PC-3 (cell line): ENCODE data around the gene RBM4B. TPM values are rescaled to one million over a fixed set of nuclear protein-coding genes. Genes with fewer than 3 reads are reported as not detected.

Source experiments
- ATAC-seq: fragments of 200-7000 bp; cut with Tn5 transposase; 2 replicates; pipeline ENCODE4 v1.9.1; 2020; ENCODE audit warnings: mild to moderate bottlenecking, moderate library complexity
- BruUV-seq: library from RNA; stranded (reverse); fragments of 400-500 nt; replicated peaks from 2 replicates; lab custom pipeline; 2021; lab: Mats Ljungman, UMichigan
- CTCF ChIA-PET: fragments of 300-600 bp; sonication (Branson Sonifier 250); formaldehyde crosslinking; loops from one replicate; lab custom pipeline; 2022; ENCODE audit warnings: antibody characterized with exemption; lab: Charles Lee
- POLR2A ChIA-PET: fragments of 300-600 bp; sonication (Branson Sonifier 250); formaldehyde crosslinking; loops from one replicate; lab custom pipeline; 2022; ENCODE audit warnings: antibody characterized with exemption; ENCODE audit not compliant: unreplicated experiment; lab: Charles Lee
- DNase-seq: peaks from one replicate; pipeline ENCODE4 v3.0.0-alpha.2; 2015
- H2AFZ ChIP-seq: fragments of 300-600 bp; sonication (generic); 2 replicates; pipeline ENCODE4 v1.6.0; 2016; ENCODE audit warnings: antibody characterized with exemption, low read length
- H3F3A ChIP-seq: fragments of 300-600 bp; sonication (generic); one replicate; pipeline ENCODE4 v1.6.0; 2017; ENCODE audit warnings: antibody characterized with exemption, low read length, control low read depth, mild to moderate bottlenecking; ENCODE audit not compliant: unreplicated experiment
- H3K27ac ChIP-seq: fragments of 300-600 bp; sonication (generic); 2 replicates; pipeline ENCODE4 v1.5.1; 2016; ENCODE audit warnings: mild to moderate bottlenecking, low read length
- H3K27me3 ChIP-seq: fragments of 300-600 bp; sonication (generic); 2 replicates; pipeline ENCODE4 v1.6.1; 2016; ENCODE audit warnings: low read length, mixed read lengths
- H3K36me3 ChIP-seq: fragments of 300-600 bp; sonication (generic); 2 replicates; pipeline ENCODE4 v1.6.1; 2016; ENCODE audit warnings: low read depth, mixed run types, low read length, mixed read lengths
- H3K4me1 ChIP-seq: fragments of 300-600 bp; sonication (generic); 2 replicates; pipeline ENCODE4 v1.5.1; 2016; ENCODE audit warnings: low read length; ENCODE audit not compliant: insufficient read depth
- H3K4me2 ChIP-seq: fragments of 300-600 bp; sonication (generic); 2 replicates; pipeline ENCODE4 v1.6.0; 2016; ENCODE audit warnings: low read length
- H3K4me3 ChIP-seq: fragments of 300-600 bp; sonication (generic); 2 replicates; pipeline ENCODE4 v1.5.1; 2016; ENCODE audit warnings: mild to moderate bottlenecking, low read length, mixed read lengths
- H3K79me2 ChIP-seq: fragments of 300-600 bp; sonication (generic); 2 replicates; pipeline ENCODE4 v1.6.1; 2017; ENCODE audit warnings: low read length, mixed read lengths
- H3K9ac ChIP-seq: fragments of 300-600 bp; sonication (generic); 2 replicates; pipeline ENCODE4 v1.6.0; 2016; ENCODE audit warnings: mild to moderate bottlenecking, low read length
- H3K9me2 ChIP-seq: fragments of 300-600 bp; sonication (generic); replicated peaks from 2 replicates; pipeline ENCODE4 v1.6.1; 2016; ENCODE audit warnings: mixed run types, low read length, mixed read lengths
- H3K9me3 ChIP-seq: fragments of 300-600 bp; sonication (generic); 2 replicates; pipeline ENCODE4 v1.6.1; 2016; ENCODE audit warnings: low read length, mixed read lengths
- H4K20me1 ChIP-seq: fragments of 300-600 bp; sonication (generic); 2 replicates; pipeline ENCODE4 v1.6.1; 2016; ENCODE audit warnings: low read length, mixed read lengths
- EZH2 ChIP-seq: fragments of 300-600 bp; sonication (generic); IDR thresholded peaks from one replicate; pipeline ENCODE4 v1.6.1; 2017; ENCODE audit warnings: antibody characterized with exemption, mild to moderate bottlenecking, low read length; ENCODE audit not compliant: unreplicated experiment
- EZH2phosphoT487 ChIP-seq: fragments of 300-600 bp; sonication (generic); IDR thresholded peaks from 2 replicates; pipeline ENCODE4 v1.6.1; 2018; ENCODE audit warnings: mild to moderate bottlenecking, antibody characterized with exemption, low read length, borderline replicate concordance
- intact Hi-C: fragments of 100-400 bp; cut with micrococcal nuclease; formaldehyde crosslinking; loops from 2 replicates; pipeline ENCODE4 v1.9.0; 2023
- total RNA-seq: library from RNA; depleted of rRNA; stranded (reverse); fragments of >200 nt; gene quantifications from 2 replicates; pipeline ENCODE4 v1.2.3, GENCODE V29; 2014
- TF ChIP-seq, protein P1 (sequence below): fragments of 300-600 bp; sonication (generic); conservative IDR thresholded peaks from 2 replicates; pipeline ENCODE4 v1.5.1; 2017; ENCODE audit warnings: antibody characterized with exemption, low read depth, mild to moderate bottlenecking, low read length

Gene RBM4B
- total RNA-seq, 1 experiment from 2014 or later, result 40.2 TPM

GRCh38 chr11:66708701-66709100 lies 31.0 kb upstream of the RBM4B start:
- H3K4me2 ChIP-seq, result no peak overlapping the region
- H3K4me1 ChIP-seq, result no peaks in the 10 kb centered on the region
- H3K4me3 ChIP-seq, result no peak overlapping the region
- H3F3A ChIP-seq, result no peaks in the 10 kb centered on the region
- ATAC-seq (no peak), DNase-seq (no peak)
- H3K9me3 ChIP-seq, result no peaks in the 10 kb centered on the region
- H3K27me3 ChIP-seq, result no peaks in the 10 kb centered on the region
- H2AFZ ChIP-seq, result no peak overlapping the region
- peaks cover 33% of the 10 kb centered on the region; the same call in 1 of the 2 replicates for H3K36me3 ChIP-seq
- ChIA-PET CTCF (no interaction called here), POLR2A (no interaction called here)
- H3K9ac ChIP-seq, result no peak overlapping the region
- no peak overlapping the region for H3K27ac ChIP-seq
- no peaks in the 10 kb centered on the region for H3K79me2 ChIP-seq
- H3K9me2 ChIP-seq, result no peaks in the 10 kb centered on the region
- intact Hi-C loops, result no loop called here
- TF ChIP-seq, protein P1, sequence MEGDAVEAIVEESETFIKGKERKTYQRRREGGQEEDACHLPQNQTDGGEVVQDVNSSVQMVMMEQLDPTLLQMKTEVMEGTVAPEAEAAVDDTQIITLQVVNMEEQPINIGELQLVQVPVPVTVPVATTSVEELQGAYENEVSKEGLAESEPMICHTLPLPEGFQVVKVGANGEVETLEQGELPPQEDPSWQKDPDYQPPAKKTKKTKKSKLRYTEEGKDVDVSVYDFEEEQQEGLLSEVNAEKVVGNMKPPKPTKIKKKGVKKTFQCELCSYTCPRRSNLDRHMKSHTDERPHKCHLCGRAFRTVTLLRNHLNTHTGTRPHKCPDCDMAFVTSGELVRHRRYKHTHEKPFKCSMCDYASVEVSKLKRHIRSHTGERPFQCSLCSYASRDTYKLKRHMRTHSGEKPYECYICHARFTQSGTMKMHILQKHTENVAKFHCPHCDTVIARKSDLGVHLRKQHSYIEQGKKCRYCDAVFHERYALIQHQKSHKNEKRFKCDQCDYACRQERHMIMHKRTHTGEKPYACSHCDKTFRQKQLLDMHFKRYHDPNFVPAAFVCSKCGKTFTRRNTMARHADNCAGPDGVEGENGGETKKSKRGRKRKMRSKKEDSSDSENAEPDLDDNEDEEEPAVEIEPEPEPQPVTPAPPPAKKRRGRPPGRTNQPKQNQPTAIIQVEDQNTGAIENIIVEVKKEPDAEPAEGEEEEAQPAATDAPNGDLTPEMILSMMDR, result no peak
- no peak for TF ChIP-seq EZH2
- no peak for TF ChIP-seq EZH2phosphoT487
- H4K20me1 ChIP-seq, result no peaks in the 10 kb centered on the region
- no TSS peak for BruUV-seq

- POLR2A ChIA-PET, result no interaction called here
- Histone ChIP-seq H3K36me3 (peaks cover 33% of the 10 kb centered on the region; the same call in 1 of the 2 replicates), H3F3A (no peaks in the 10 kb centered on the region), H3K9ac (no peak overlapping the region), H3K27ac (no peak overlapping the region), H2AFZ (no peak overlapping the region), H3K27me3 (no peaks in the 10 kb centered on the region), H3K4me1 (no peaks in the 10 kb centered on the region), H3K79me2 (no peaks in the 10 kb centered on the region), H3K4me3 (no peak overlapping the region), H3K9me3 (no peaks in the 10 kb centered on the region), H4K20me1 (no peaks in the 10 kb centered on the region), H3K4me2 (no peak overlapping the region), H3K9me2 (no peaks in the 10 kb centered on the region)
- DNase-seq (no peak), ATAC-seq (no peak)
- CTCF ChIA-PET, result no interaction called here
- no TSS peak for BruUV-seq
- intact Hi-C loops, result no loop called here
- TF ChIP-seq EZH2, result no peak
- TF ChIP-seq, protein P1, result no peak
- no peak for TF ChIP-seq EZH2phosphoT487
These were observed 30.4 kb upstream of the RBM4B start for GRCh38 chr11:66708094-66708493.

DNA sequence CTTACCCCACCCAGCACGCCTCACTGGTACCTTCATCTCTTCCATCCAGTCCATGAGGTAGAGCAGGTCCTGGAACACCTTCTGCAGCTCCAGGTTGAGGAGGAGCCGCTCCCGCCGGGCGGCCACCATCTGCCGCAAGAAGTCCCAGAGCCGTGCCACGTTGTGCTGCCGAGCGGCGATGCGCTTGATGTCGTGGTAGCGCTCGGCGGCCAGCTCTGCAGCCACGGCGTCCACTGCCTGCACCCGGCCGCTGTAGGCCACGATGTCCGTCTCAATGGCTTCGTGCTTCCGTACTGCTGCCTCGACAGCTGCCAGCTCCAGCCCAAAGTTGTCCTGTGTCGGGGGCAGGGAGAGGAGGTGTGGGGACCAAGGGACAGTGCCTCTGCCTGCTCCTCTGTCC lies 29.8 kb upstream of the RBM4B start:
- no peaks in the 10 kb centered on the region for H4K20me1 ChIP-seq
- DNase-seq (no peak), ATAC-seq (no peak)
- no peak overlapping the region for H3K27ac ChIP-seq
- H3K79me2 ChIP-seq, result no peaks in the 10 kb centered on the region
- no peaks in the 10 kb centered on the region for H3K9me2 ChIP-seq
- H3K4me2 ChIP-seq, result no peak overlapping the region
- no peak overlapping the region for H3K9ac ChIP-seq
- H3F3A ChIP-seq, result no peaks in the 10 kb centered on the region
- intact Hi-C loops, result no loop called here
- H3K4me3 ChIP-seq, result no peak overlapping the region
- no peaks in the 10 kb centered on the region for H3K27me3 ChIP-seq
- POLR2A ChIA-PET, result no interaction called here
- no peaks in the 10 kb centered on the region for H3K4me1 ChIP-seq
- CTCF ChIA-PET, result no interaction called here
- H3K9me3 ChIP-seq, result no peaks in the 10 kb centered on the region
- H2AFZ ChIP-seq, result no peak overlapping the region
- TF ChIP-seq EZH2phosphoT487 (no peak), EZH2 (no peak)
- TF ChIP-seq, protein P1, result no peak
- no TSS peak for BruUV-seq
- peaks cover 28% of the 10 kb centered on the region; the same call in 1 of the 2 replicates for H3K36me3 ChIP-seq
